Effector CD4-positive, alpha-beta T cell (primary cell): ENCODE results near the gene KIN.
"Not testable (repeated sequence)": the region's sequence is repeated elsewhere in the genome, so short reads cannot be mapped to it uniquely, and the experiment has no call there.

Experiments
- DNase-seq: peaks from one replicate; pipeline ENCODE4 v3.0.0-alpha.2; 2020

Gene KIN

DNA sequence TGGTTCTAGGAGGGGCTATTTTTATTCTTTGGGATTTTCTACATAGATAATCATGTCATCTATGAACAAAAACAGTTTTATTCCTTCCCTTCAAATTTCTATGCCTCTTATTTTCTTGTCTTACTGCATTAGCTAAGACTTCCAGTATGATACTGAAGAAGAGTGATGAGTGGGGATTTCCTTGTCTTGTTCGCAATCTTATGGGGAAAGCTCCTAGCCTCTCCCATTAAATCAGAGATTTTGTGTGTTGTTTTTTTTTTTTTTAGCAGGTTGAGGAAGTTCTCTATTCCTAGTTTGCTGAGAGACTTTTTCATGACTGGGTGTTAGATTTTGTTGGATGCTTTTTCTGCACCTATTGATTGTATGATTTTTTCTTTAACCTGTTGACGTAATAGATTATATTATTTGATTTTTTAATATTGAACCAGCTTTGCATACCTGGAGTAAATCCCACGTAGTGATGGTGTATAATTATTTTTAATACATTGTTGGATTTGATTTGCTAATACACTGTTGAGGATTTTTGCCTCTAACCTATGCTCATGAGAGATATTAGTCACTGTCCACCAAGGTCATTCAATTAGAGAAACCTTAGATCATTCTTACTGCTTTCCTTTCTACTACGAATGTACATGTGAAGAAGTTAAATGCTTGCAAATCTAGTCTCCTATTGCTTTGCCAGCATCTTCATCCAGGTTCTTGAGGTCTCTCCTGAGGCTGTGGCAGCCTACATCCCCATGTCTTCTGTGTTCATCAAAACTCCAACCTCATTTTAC is 6.6 kb upstream of the KIN start:
- DNase-seq: no peak

DNA sequence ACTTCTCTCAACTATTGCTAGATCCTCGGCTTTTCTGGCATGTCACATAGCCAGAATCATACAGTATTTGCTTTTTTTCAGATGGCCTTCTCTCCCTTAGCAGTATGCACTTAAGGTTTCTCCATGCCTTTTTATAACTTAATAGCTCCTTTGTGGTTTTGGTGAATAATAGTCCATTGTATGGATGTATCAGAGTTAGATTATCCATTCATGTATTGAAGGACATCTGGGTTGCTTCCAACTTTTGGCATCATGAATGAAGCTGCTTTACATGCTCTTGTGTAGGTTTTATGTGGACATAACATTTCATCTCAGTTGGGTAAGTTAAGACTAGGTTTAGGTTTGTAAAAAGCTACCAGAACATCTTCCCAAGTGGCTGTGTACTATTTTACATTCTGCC is 4.7 kb upstream of the KIN start:
- DNase-seq: no peak

DNA sequence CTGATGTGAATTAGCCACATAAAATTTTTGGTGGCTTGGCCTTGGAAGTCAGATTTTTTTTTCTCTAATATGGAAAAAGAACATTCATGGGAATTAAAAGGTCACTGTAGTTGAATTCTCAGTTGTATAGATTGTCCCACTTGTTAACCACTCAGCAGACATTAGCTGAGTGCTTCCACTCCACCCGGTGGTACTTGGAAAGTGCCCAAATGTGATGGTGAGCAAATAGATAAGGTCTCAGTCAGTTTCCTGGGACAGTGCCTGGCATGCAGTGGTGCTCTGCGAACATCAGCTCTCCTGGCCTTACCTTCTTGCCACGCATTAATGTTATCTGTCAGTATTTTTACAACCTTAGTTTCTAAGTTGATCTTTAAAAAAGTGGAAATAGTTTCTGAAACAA is 1.6 kb upstream of the KIN start:
- DNase-seq: no peak

DNA sequence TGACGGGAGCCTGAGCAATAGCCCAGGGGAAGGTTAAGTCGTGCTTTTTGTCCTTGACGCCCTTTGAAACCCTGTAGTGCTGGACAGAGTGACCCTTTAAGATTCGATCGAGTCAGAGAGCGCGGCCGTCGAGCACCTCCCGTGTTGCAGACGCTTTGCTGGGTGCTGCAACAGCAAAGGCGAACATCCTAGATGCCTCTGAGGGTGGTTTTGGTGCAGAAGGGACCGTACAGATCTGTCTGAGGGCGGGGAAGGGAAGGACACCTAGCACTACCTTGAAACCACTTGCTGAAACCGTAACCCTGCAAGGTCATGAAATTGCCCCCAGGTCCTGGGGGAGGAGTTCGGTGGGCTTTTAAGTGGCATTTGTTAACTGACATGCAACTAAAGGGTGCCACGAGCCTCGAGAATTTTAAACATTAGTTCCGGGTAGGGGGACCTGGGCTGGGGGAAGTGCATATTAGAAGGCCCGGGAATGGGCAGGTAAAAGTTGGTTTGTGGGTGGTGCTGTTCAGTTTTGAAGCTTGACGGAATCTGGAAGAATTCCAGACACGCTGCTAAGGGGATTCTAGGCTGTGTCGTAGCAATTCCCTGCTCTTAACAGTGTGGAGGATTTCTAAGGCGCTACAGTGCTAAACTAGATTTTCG is 970 bp upstream of the KIN start:
- no peak for DNase-seq

DNA sequence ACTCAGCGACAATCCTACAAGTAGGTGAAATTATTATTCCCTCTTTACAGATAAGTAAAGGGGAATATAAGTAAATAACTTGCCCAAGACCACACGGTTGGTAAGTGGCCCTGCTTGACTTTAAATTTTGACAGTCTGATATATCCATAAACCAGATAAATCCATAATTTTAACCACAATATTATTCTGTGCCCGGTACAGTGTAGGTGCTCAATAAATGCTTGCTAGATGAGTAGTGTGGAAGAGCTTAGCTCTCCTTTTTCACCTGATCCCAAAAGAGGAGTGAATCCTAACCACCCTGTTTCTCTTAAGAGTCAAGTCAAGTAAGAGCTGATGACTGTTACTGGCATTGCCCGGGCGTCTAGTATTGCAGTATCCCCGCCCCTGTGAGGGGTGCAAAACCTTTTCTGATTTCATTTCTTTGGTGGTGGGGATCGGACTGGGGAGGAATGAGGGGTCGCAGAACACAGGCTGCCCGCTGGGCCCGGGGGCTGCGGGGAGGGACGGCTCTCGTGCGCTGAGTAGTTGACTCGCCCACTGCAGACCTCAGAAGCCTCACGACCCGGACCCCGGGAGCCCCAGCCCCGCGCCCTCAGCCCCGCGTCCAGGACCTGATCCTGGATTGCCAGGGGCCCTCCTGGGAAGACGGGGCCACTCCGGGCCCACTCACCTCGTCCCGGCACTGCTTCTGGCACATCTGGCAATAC is 490 bp downstream of the KIN start:
- DNase-seq: no peak

DNA sequence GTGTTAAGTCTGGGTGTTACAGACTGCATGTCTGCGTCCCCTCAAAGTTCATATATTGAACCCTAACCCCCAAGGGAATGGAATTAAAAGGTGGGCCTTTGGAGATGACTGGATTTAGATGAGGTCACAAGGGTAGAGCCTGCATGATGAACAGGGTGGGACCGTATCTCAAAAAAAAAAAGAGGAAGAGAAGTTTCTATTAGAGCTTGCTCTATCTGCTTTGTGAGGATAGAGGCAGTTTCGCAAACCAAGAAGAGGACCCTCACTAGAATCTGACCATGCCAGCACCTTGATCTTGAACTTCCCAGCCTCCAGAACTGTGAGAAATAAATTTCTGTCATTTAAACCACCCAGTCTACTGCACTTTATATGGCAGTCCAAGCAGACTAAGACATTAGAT is 1.4 kb downstream of the KIN start:
- no peak for DNase-seq

DNA sequence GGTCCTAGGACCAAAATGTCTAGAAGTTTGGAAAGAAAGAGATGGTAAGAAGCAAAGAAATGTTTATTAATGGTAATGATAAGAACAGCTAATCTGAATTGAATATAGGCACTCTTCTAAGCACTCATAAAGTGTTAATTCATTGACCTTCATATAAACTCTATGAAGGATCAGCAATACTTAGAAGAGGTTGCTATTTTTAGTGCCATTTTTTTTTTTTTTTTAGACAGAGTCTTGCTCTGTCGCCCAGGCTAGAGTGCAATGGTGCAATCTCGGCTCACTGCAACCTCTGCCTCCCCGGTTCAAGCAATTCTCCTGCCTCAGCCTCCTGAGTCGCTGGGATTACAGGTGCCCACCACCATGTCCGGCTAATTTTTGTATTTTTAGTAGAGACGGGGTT is 5.6 kb downstream of the KIN start:
- not testable (repeated sequence) for DNase-seq

DNA sequence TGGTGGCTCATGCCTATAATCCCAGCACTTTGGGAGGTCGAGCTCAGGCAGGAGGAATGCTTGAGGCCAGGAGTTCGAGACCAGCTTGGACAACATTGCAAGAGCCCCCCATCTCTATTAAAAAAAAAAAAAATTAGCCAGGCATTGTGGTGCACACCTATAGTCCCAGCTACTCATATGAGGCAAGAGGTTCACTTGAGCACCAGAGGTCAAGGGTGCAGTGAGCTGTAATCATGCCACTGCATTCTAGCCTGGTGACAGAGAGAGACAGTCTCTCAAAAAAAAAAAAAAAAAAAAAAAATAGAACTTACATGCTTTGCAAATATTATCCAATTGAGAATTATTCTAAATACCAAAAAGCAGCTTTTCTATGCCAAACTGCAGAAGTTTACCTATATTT is 11.0 kb downstream of the KIN start:
- no peak for DNase-seq

DNA sequence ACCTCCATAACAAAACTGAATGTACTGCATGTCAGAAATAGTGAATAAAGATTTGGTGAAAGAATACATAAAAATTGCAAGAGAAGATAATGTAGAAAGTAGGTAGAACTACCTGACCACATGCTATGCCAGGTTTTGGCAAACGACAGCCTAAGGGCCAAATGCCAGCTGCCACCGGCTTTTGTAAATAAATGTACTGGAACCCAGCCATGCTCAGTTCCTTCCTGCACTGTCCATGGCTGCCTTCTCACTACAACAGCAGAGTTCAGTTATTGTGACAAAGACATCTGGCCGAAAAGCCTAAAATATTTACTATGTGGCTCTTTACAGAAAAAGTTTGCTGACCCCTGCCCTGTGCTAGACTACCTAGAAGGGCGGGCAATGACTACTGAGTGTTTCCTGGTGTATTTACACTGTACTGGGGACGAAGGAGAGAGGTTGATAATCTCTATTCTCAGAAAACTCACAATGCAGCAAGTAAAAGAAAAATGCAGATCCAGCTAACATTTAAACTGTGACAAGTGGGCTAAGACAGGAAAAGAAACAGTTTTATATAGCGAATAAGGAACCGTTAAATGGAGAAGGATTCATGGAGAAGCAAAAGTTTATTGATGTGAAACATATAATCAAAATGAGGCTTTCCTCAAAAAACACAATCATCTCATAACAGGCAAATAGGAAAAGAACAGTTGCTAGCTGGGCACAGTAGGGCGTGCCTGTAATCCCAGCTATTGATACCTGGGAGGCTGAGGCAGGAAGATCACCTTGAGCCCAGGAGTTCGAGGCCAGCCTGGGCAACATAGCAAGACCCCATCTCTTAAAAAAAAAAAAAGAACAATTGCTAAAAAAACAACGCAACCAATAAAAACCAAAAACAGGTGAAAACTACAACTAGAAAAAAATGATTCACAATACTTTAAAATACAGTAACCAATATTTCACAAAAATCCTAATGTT is 13.7 kb downstream of the KIN start:
- no peak for DNase-seq

DNA sequence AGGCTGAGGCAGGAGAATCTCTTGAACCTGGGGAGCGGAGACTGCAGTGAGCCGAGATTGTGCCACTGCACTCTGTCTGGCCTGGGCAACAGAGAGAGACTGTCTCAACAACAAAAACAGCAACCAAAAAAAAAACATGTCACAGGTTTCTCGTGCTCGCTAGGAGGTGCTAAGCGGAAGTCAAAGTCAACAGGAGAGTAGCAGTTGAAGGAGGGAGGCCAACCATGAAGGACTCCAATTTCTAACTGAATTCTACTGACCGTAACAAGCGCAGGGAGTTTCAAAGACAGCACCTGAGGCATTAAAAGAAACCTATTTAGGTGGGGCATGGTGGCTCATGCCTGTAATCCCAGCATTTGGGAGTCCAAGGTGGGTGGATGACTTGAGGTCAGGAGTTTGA is 19.4 kb downstream of the KIN start:
- DNase-seq: no peak

DNA sequence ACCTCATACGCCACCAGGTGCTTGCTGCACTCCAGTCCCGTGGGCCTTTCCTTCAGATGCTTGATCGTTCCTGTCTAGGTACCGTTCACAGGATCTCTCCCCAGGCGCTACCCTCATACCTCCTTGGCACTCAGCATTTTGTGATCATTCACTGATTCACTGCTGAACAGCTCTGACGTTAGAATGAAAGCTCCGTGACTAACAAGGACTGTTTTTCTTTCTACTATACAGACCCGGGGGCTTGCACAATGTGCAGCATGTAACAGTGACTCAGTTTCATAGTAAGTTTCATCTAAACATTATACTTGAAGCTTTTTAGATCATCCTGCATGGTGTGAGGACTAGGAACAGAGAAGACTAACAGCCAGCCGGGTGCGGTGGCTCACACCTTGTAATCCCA is 20.6 kb downstream of the KIN start:
- DNase-seq: no peak

DNA sequence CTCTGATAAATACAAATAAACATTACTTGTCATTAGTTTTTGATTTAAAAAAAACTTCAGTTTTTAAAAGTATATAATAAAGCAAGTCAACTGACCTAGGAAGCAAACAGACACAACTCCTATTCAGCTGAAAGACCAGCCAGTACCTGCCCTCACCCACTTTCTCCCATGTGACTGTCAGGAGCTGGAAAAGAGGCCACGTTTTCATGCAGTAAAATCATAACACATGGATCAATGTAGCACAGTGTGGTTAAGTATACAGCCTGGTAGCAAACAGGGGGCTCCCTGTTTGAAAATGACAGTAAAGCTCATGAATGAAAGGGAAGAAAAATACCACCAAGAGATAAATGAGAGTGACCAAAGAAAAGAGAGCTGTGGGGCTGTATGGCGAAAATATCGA is 21.6 kb downstream of the KIN start:
- no peak for DNase-seq

DNA sequence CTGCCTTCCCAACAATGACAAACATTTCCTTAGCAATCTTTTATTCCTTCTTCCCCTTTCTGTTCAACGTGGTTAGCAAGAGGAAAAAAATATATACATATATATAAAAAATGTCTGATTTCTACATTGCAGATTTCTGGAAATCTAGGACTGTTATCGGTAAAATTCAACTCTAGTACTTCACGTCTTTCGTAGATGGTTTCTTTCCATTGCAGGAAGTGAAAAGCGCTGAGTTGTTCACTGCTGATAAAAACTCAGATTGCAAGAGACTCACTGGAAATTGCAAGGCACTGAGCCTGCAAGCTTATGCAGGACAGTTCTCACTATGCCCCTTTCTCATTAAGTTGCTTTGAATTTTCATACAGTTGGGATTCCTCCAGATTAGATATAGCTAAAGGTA is 23.9 kb downstream of the KIN start:
- DNase-seq: no peak

DNA sequence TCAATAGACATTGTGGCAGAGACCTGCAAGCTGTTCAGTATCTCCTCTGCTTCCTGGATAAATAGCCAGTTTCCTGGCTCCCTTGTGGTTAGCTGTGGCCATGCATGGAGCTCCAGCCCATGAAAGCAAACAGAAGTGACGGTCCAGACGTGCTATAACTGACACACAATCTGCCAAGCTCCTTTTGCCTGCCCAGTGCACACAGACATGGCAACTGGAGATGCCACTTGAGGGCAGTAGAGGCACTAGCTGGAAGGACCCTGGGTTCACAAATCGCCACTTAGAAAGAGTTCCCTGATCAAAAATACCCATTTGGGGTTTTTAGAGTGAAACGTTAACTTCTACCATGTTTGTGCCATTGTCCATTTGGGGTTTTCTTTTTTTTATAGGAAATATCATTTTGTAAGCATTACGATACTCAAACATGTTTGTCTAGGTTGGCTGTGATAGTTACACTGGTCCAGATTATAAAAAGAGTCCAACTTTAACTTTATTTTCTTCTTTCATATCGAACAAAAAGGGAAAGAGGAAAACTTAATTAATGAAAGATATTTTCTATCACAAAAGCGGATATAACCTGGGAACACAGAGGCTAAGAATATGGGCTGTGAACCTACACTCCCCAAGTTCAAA is 31.3 kb downstream of the KIN start:
- no peak for DNase-seq

DNA sequence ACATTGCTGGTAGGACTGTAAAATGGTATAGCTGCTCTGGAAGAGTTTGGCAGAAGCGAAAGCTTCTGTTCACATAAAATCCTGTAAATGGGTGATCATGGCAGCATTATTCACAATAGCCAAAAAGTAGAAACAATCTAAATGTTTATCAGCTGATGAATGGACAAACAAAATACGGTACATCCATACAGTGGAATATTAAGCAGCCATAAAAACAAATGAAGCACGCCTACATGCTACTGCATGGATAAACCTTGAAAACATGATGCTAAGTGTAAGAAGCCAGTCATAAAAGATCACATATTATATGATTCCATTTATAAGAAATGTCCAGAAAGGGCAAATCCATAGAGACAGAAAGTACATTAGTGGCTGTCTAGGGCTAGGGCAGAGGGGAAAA is 32.7 kb downstream of the KIN start:
- DNase-seq: no peak

DNA sequence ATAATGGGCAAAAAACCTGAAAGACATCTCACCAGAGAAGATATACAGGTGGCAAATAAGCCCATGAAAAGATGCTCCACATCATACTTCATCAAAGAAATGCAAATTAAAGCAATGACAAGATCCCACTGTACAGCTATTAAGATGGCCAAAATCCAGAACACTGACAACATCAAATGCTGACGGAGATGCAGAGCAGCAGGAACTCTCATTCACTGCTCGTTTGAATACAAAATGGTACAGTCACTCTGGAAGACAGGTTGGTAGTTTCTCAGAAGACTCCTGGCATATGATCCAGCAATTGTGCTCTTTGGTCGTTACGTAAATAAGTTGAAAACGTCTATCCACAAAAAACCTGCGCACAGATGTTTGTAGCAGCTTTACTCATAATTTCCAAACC is 35.5 kb downstream of the KIN start:
- DNase-seq: no peak

DNA sequence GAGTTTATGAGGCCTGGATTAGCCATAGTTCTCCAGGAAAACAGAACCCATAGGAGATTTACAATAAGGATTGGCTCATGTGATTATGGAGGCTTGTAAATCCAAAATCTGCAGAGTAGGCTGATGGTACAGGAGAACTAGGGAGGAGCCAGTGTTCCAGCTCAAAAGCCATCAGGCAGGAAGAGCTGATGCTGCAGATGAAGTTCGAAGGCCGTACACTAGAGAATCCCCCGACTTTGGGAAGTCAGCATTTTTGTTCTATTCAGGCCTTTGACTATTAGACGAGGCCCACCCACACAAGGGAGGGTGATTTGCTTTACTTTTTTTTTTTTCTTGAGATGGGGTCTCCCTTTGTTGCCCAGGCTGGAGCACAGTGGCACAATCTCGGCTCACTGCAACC is 37.6 kb downstream of the KIN start:
- DNase-seq: no peak

DNA sequence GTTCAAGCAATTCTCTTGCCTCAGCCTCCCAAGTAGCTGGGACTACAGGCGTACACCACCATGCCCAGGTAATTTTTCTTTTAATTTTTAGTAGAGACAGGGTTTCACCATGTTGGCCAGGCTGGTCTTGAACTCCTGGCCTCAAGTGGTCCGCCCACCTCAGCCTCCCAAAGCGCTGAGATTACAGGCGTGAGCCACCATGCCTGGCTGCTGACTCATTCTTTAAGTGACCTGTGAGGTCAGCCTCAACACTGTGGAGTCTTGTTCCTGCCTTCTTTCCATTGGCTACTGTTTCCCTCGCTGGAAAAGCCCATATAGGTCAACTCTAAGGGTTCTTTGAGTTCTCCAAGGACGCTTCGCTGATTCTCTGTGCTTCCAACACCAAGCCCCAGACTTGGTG is 39.2 kb downstream of the KIN start:
- not testable (repeated sequence) for DNase-seq

DNA sequence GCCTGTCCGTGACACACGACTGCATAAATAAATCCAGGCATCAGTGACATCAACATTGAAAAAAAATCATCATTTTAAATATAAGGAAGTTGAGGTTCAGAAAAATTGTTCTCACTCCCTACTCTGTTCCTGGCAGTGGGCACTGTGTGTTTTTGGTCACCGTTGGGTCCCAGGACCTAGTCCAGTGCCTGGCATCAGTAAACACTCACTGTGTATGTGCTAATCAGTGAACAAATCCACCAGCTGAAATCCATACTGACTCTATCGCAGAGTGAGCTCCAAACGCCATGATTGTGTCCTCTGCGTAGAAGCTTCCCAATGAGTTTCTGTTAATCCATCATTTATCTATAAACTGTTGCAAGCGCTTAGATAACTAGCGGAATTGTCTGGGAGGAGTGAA is 43.5 kb downstream of the KIN start:
- no peak for DNase-seq

DNA sequence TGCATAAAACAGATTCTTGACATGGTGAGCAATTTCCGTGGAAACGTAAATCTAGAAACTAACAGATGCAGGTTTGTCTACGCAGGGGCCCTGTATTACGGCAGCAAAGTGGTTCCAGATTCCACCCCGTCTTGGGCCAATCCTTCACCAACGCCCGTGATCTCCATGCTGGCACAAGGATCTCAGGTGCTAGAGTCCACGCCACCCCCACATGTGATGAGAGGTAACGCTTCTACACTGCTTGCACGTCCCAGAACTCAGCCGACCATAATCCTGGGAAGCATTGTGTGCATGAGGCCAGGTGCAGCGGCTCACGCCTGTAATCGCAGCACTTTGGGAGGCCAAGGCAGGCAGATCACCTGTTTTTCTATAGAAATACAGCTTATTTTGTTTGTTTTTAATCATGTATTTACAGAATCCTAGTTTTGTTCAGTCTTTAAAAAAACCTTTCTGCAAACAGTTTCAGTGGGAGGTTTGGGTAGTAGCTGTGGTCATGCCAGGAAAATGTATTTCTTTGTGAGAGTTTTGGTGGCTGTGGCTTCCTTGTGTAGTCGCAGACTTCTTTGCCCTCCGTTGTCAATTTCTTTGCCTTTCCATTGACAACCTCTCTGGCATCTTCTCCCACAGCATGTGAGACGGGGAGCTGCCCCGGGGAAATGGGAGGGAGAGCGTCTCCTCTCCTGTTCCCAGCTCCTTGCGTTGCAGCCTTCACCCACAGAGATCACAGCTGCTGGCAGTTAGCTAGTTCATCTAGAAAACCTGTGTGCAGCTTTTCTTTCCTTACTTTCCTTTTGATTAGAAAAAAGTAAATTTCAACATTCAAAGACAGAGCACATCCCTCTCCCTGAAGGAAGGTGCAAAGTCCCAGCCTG is 49.0 kb downstream of the KIN start:
- DNase-seq: no peak

DNA sequence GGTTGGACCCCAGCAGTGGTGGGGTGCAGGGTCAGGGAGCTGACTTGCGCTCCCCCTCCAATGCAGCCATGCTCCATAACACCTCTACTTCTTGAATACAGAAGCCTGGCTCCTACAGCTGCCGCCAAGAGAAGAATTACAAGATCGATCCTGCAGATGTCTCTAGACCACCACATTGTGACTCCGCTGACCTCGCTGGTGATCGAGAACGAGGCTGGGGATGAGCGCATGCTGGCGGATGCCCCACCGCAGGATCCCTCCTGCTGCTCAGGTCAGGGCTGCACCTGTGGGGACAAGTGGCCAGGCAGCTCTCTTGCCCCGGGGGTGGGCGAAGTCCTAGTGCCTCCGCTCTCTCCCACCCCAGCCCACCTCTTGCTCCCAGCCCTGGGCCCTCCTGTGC is 53.0 kb downstream of the KIN start:
- no peak for DNase-seq
